Measurements from ENCODE around the gene TSSK3. TPM values are rescaled to one million over a fixed set of nuclear protein-coding genes. Genes with fewer than 3 reads are reported as not detected.

Gene TSSK3
- total RNA-seq, 1 experiment from 2014 or later, result 2.6 TPM

GRCh38 chr1:32405672-32406467, 43.5 kb downstream of the TSSK3 start:
- BruUV-seq (replicated peaks), result no TSS peak
- TF ChIP-seq CTCF (IDR thresholded peaks at IDR 0.05; ENCODE audit: insufficient read depth in 1 of 2, low read depth in 1 of 2, low read length in 1 of 2, severe bottlenecking in 1 of 2, unreplicated experiment in 1 of 2), result no peak
- Histone ChIP-seq H3K27me3 (replicated peaks; ENCODE audit: control insufficient read depth, insufficient read depth, low read length) (no peaks in the 10 kb centered on the region), H3K4me1 (no peaks in the 10 kb centered on the region), H3K9me3 (no peaks in the 10 kb centered on the region), H3K4me3 (ENCODE audit: low read depth, low read length) (no peak overlapping the region), H3K36me3 (ENCODE audit: control insufficient read depth, insufficient read depth, low read length) (no peaks in the 10 kb centered on the region)
- no peak overlapping the region for H3K27ac Mint-ChIP-seq (ENCODE audit: unreplicated experiment)
- no peaks in the 10 kb centered on the region for H3K9me3 Mint-ChIP-seq (ENCODE audit: unreplicated experiment)
- POLR2A ChIA-PET, result no interaction called here
- H3K4me3 Mint-ChIP-seq (ENCODE audit: unreplicated experiment), result no peak overlapping the region
- no peaks in the 10 kb centered on the region for H3K36me3 Mint-ChIP-seq (ENCODE audit: insufficient read depth, unreplicated experiment)
- H3K27me3 Mint-ChIP-seq (ENCODE audit: insufficient read depth, unreplicated experiment), result no peaks in the 10 kb centered on the region
- intact Hi-C loops (cut with micrococcal nuclease; ENCODE audit: unreplicated experiment), result loop anchor here (10.0 kb wide), 1 partner anchor 369 kb away; no protein-coding TSS in a partner anchor
- no peak for DNase-seq
- no peaks in the 10 kb centered on the region for H3K4me1 Mint-ChIP-seq (ENCODE audit: low read depth, unreplicated experiment)
- CTCF ChIA-PET, result interaction anchor here (0.5 kb wide), 1 partner anchor 212 kb away, joined by 5 read pairs; no protein-coding TSS in a partner anchor

- Mint-ChIP-seq H3K4me1 (ENCODE audit: low read depth, unreplicated experiment) (no peaks in the 10 kb centered on the region), H3K9me3 (ENCODE audit: unreplicated experiment) (no peaks in the 10 kb centered on the region), H3K27me3 (ENCODE audit: insufficient read depth, unreplicated experiment) (no peaks in the 10 kb centered on the region), H3K36me3 (ENCODE audit: insufficient read depth, unreplicated experiment) (no peaks in the 10 kb centered on the region), H3K4me3 (ENCODE audit: unreplicated experiment) (no peak overlapping the region), H3K27ac (ENCODE audit: unreplicated experiment) (no peak overlapping the region)
- no peak for TF ChIP-seq CTCF (IDR thresholded peaks at IDR 0.05; ENCODE audit: insufficient read depth in 1 of 2, low read depth in 1 of 2, low read length in 1 of 2, severe bottlenecking in 1 of 2, unreplicated experiment in 1 of 2)
- BruUV-seq (replicated peaks), result no TSS peak
- H3K9me3 ChIP-seq, result no peaks in the 10 kb centered on the region
- ChIA-PET POLR2A (no interaction called here), CTCF (no interaction called here)
- H3K36me3 ChIP-seq (ENCODE audit: control insufficient read depth, insufficient read depth, low read length), result no peaks in the 10 kb centered on the region
- DNase-seq, result no peak
- no peaks in the 10 kb centered on the region for H3K4me1 ChIP-seq
- intact Hi-C loops (cut with micrococcal nuclease; ENCODE audit: unreplicated experiment), result loop anchor here (10.0 kb wide), 1 partner anchor 368 kb away; no protein-coding TSS in a partner anchor
- H3K4me3 ChIP-seq (ENCODE audit: low read depth, low read length), result no peak overlapping the region
- no peaks in the 10 kb centered on the region for H3K27me3 ChIP-seq (replicated peaks; ENCODE audit: control insufficient read depth, insufficient read depth, low read length)
These were observed 44.3 kb downstream of the TSSK3 start for GRCh38 chr1:32406629-32407111.

GRCh38 chr1:32411261-32411660, 48.9 kb downstream of the TSSK3 start:
- ChIA-PET CTCF (interaction anchor here (0.9 kb wide), 1 partner anchor 10 kb away, joined by 3 read pairs; no protein-coding TSS in a partner anchor), POLR2A (no interaction called here)
- no TSS peak for BruUV-seq (replicated peaks)
- Histone ChIP-seq H3K9me3 (peaks cover 5% of the 10 kb centered on the region; the same call in 1 of the 2 replicates), H3K4me1 (no peaks in the 10 kb centered on the region), H3K4me3 (ENCODE audit: low read depth, low read length) (no peak overlapping the region), H3K36me3 (ENCODE audit: control insufficient read depth, insufficient read depth, low read length) (no peaks in the 10 kb centered on the region), H3K27me3 (replicated peaks; ENCODE audit: control insufficient read depth, insufficient read depth, low read length) (no peaks in the 10 kb centered on the region)
- Mint-ChIP-seq H3K4me3 (ENCODE audit: unreplicated experiment) (no peak overlapping the region), H3K27ac (ENCODE audit: unreplicated experiment) (no peak overlapping the region), H3K4me1 (ENCODE audit: low read depth, unreplicated experiment) (no peaks in the 10 kb centered on the region), H3K27me3 (ENCODE audit: insufficient read depth, unreplicated experiment) (no peaks in the 10 kb centered on the region), H3K9me3 (ENCODE audit: unreplicated experiment) (no peaks in the 10 kb centered on the region), H3K36me3 (ENCODE audit: insufficient read depth, unreplicated experiment) (no peaks in the 10 kb centered on the region)
- DNase-seq, result no peak
- no peak for TF ChIP-seq CTCF (IDR thresholded peaks at IDR 0.05; ENCODE audit: insufficient read depth in 1 of 2, low read depth in 1 of 2, low read length in 1 of 2, severe bottlenecking in 1 of 2, unreplicated experiment in 1 of 2)
- intact Hi-C loops (cut with micrococcal nuclease; ENCODE audit: unreplicated experiment), result no loop called here
